Neural progenitor cell (in vitro differentiated cells): ENCODE data around the gene CCR1. TPM values are rescaled to one million over a fixed set of nuclear protein-coding genes. Genes with fewer than 3 reads are reported as not detected.

Source experiments
- DNase-seq: peaks from one replicate; pipeline ENCODE4 v3.0.0-alpha.2; 2016; ENCODE audit warnings: low spot score
- H2AFZ ChIP-seq: fragments of 200-600 bp; sonication (generic); replicated peaks from 2 replicates; pipeline ENCODE4 v1.6.1; 2016; ENCODE audit warnings: antibody characterized with exemption
- H3F3A ChIP-seq: fragments of 200-600 bp; sonication (generic); 2 replicates; pipeline ENCODE4 v1.6.1; 2016; ENCODE audit warnings: antibody characterized with exemption, low read depth
- H3K27ac ChIP-seq: fragments of 200-600 bp; sonication (generic); 2 replicates; pipeline ENCODE4 v1.5.1; 2016; ENCODE audit warnings: mild to moderate bottlenecking
- H3K27me3 ChIP-seq: fragments of 200-600 bp; sonication (generic); 2 replicates; pipeline ENCODE4 v1.6.1; 2016; ENCODE audit warnings: mild to moderate bottlenecking, moderate library complexity
- H3K36me3 ChIP-seq: fragments of 200-600 bp; sonication (generic); 2 replicates; pipeline ENCODE4 v1.5.1; 2016
- H3K4me1 ChIP-seq: fragments of 200-600 bp; sonication (generic); 2 replicates; pipeline ENCODE4 v1.6.1; 2016; ENCODE audit warnings: mixed run types
- H3K4me2 ChIP-seq: fragments of 200-600 bp; sonication (generic); 2 replicates; pipeline ENCODE4 v1.6.1; 2016
- H3K4me3 ChIP-seq: fragments of 200-600 bp; sonication (generic); 2 replicates; pipeline ENCODE4 v1.5.1; 2016
- H3K79me2 ChIP-seq: fragments of 200-600 bp; sonication (generic); 2 replicates; pipeline ENCODE4 v1.6.1; 2016; ENCODE audit warnings: low read depth
- H3K9ac ChIP-seq: fragments of 200-600 bp; sonication (generic); 2 replicates; pipeline ENCODE4 v1.6.1; 2016
- H3K9me3 ChIP-seq: fragments of 200-600 bp; sonication (generic); 2 replicates; pipeline ENCODE4 v1.5.1; 2016; ENCODE audit warnings: low read depth
- H4K20me1 ChIP-seq: fragments of 200-600 bp; sonication (generic); 2 replicates; pipeline ENCODE4 v1.6.1; 2016; ENCODE audit warnings: low read depth
- H3K27ac Mint-ChIP-seq: 3 replicates; pipeline ENCODE4 v1.8.0; 2021; ENCODE audit warnings: mixed read lengths
- H3K27me3 Mint-ChIP-seq: 2 replicates; pipeline ENCODE4 v1.8.0; 2022; ENCODE audit warnings: low read depth, mild to moderate bottlenecking, inconsistent platforms, moderate library complexity, mixed read lengths; ENCODE audit not compliant: insufficient read depth
- H3K36me3 Mint-ChIP-seq: 3 replicates; pipeline ENCODE4 v1.8.0; 2021; ENCODE audit warnings: mixed read lengths
- H3K4me1 Mint-ChIP-seq: 3 replicates; pipeline ENCODE4 v1.8.0; 2021; ENCODE audit warnings: mixed read lengths
- H3K4me3 Mint-ChIP-seq: 3 replicates; pipeline ENCODE4 v1.8.0; 2021; ENCODE audit warnings: mild to moderate bottlenecking, moderate library complexity, mixed read lengths
- H3K9me3 Mint-ChIP-seq: 3 replicates; pipeline ENCODE4 v1.8.0; 2020; ENCODE audit warnings: mixed read lengths
- CTCF ChIP-seq: fragments of 200-600 bp; sonication (generic); IDR thresholded peaks from 2 replicates; pipeline ENCODE4 v1.5.1; 2017; ENCODE audit warnings: antibody characterized with exemption, mild to moderate bottlenecking
- EZH2 ChIP-seq: fragments of 200-600 bp; sonication (generic); IDR thresholded peaks from 2 replicates; pipeline ENCODE4 v1.6.1; 2017; ENCODE audit warnings: antibody characterized with exemption, mild to moderate bottlenecking, moderate library complexity
- EZH2phosphoT487 ChIP-seq: fragments of 200-600 bp; sonication (generic); IDR thresholded peaks from 2 replicates; pipeline ENCODE4 v1.6.1; 2017; ENCODE audit warnings: antibody characterized with exemption
- total RNA-seq: library from RNA; depleted of rRNA; stranded (reverse); fragments of >200 nt; gene quantifications from 2 replicates; pipeline ENCODE4 v1.2.3, GENCODE V29; 2015; ENCODE audit warnings: low replicate concordance

The CCR1 gene
- total RNA-seq, 1 donor from 2014 or later, result not detected

GRCh38 chr3:46187876-46188275 lies 20.2 kb downstream of the CCR1 start:
- no peaks in the 10 kb centered on the region for H3K79me2 ChIP-seq
- H3K4me3 ChIP-seq, result no peak overlapping the region
- H3K9me3 ChIP-seq, result no peaks in the 10 kb centered on the region
- no peak overlapping the region for H3K27ac ChIP-seq
- H3K9ac ChIP-seq, result no peak overlapping the region
- TF ChIP-seq EZH2phosphoT487 (no peak), EZH2 (no peak)
- H4K20me1 ChIP-seq, result no peaks in the 10 kb centered on the region
- H3K36me3 ChIP-seq, result no peaks in the 10 kb centered on the region
- H3K4me2 ChIP-seq, result no peak overlapping the region
- Mint-ChIP-seq H3K4me3 (no peak overlapping the region), H3K4me1 (no peaks in the 10 kb centered on the region), H3K9me3 (peaks cover 2% of the 10 kb centered on the region), H3K36me3 (no peaks in the 10 kb centered on the region), H3K27ac (no peak overlapping the region), H3K27me3 (peaks cover 4% of the 10 kb centered on the region)
- no peaks in the 10 kb centered on the region for H3K4me1 ChIP-seq
- H2AFZ ChIP-seq, result no peak overlapping the region
- DNase-seq, result no peak
- H3K27me3 ChIP-seq, result no peaks in the 10 kb centered on the region
- no peaks in the 10 kb centered on the region for H3F3A ChIP-seq

GRCh38 chr3:46187341-46187700 lies 20.8 kb downstream of the CCR1 start:
- H3K36me3 Mint-ChIP-seq, result no peaks in the 10 kb centered on the region
- H3K27ac Mint-ChIP-seq, result no peak overlapping the region
- no peaks in the 10 kb centered on the region for H3K27me3 ChIP-seq
- no peaks in the 10 kb centered on the region for H3K36me3 ChIP-seq
- DNase-seq, result no peak
- H2AFZ ChIP-seq, result no peak overlapping the region
- H3K79me2 ChIP-seq, result no peaks in the 10 kb centered on the region
- H3K4me2 ChIP-seq, result no peak overlapping the region
- no peak for TF ChIP-seq EZH2
- TF ChIP-seq EZH2phosphoT487, result no peak
- TF ChIP-seq CTCF, result no peak
- H3K9me3 Mint-ChIP-seq, result no peaks in the 10 kb centered on the region
- no peak overlapping the region for H3K4me3 Mint-ChIP-seq
- H3K27me3 Mint-ChIP-seq, result peaks cover 4% of the 10 kb centered on the region
- H3K9ac ChIP-seq, result no peak overlapping the region
- H4K20me1 ChIP-seq, result no peaks in the 10 kb centered on the region
- no peaks in the 10 kb centered on the region for H3K4me1 ChIP-seq
- no peaks in the 10 kb centered on the region for H3K9me3 ChIP-seq
- H3K4me1 Mint-ChIP-seq, result no peaks in the 10 kb centered on the region
- H3F3A ChIP-seq, result no peaks in the 10 kb centered on the region
- no peak overlapping the region for H3K27ac ChIP-seq
- H3K4me3 ChIP-seq, result no peak overlapping the region

DNA sequence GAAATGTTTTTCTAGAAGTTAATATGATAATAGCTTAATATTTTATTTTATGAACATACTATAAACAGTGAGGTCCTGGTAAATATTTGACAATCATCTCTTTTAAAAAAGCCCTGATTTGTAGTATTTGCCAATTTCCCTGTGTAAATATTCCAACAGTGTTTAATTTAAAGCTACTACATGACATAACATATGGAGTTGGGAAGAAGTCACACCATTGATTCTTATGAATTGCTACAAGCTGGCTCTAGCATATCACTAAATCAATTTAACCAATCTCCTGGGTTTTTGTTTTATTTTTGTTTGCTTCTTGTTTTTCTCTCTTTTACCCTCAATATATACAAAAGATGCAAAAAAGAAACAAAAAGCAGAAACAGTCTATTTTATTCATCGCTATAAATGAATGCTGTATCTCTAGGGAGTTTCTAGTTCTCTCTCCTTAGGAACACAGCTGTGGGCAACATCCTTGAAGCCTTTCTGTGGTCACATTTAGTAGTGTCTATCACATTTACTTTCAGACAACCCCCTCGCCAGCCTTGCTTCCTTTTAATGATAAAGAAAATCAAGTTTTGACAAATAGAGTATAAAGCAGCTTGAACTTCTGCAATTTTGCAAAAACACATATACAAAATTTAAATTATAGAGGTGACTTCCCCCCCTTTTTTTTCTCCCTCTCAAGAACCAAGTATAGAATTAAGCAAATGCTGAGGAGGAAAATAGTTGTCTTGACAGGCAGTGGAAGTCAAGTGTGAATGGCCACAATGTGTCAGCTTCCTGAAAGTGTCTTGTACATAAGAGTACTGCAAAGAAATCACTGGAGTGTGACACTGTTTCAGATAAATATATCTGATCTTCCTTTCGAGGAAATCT lies 21.4 kb downstream of the CCR1 start:
- Histone ChIP-seq H3K4me1 (no peaks in the 10 kb centered on the region), H4K20me1 (no peaks in the 10 kb centered on the region), H3K4me2 (no peak overlapping the region), H3K79me2 (no peaks in the 10 kb centered on the region), H2AFZ (no peak overlapping the region), H3F3A (no peaks in the 10 kb centered on the region), H3K4me3 (no peak overlapping the region), H3K36me3 (no peaks in the 10 kb centered on the region), H3K9me3 (no peaks in the 10 kb centered on the region), H3K27me3 (no peaks in the 10 kb centered on the region), H3K9ac (no peak overlapping the region), H3K27ac (no peak overlapping the region)
- Mint-ChIP-seq H3K27ac (no peak overlapping the region), H3K4me3 (no peak overlapping the region), H3K4me1 (no peaks in the 10 kb centered on the region), H3K27me3 (peaks cover 4% of the 10 kb centered on the region), H3K9me3 (no peaks in the 10 kb centered on the region), H3K36me3 (no peaks in the 10 kb centered on the region)
- no peak for TF ChIP-seq EZH2phosphoT487
- TF ChIP-seq EZH2, result no peak
- TF ChIP-seq CTCF, result no peak
- DNase-seq, result no peak

GRCh38 chr3:46184469-46184868 lies 23.6 kb downstream of the CCR1 start:
- Mint-ChIP-seq H3K4me1 (no peaks in the 10 kb centered on the region), H3K4me3 (no peak overlapping the region), H3K27ac (no peak overlapping the region), H3K36me3 (no peaks in the 10 kb centered on the region), H3K27me3 (peaks cover 4% of the 10 kb centered on the region), H3K9me3 (no peaks in the 10 kb centered on the region)
- Histone ChIP-seq H3K4me1 (no peaks in the 10 kb centered on the region), H3F3A (no peaks in the 10 kb centered on the region), H3K9ac (no peak overlapping the region), H3K9me3 (no peaks in the 10 kb centered on the region), H3K4me3 (no peak overlapping the region), H3K4me2 (no peak overlapping the region), H3K79me2 (no peaks in the 10 kb centered on the region), H4K20me1 (no peaks in the 10 kb centered on the region), H3K27ac (no peak overlapping the region), H2AFZ (no peak overlapping the region), H3K36me3 (no peaks in the 10 kb centered on the region), H3K27me3 (no peaks in the 10 kb centered on the region)
- TF ChIP-seq EZH2phosphoT487 (no peak), EZH2 (no peak), CTCF (no peak)
- no peak for DNase-seq
